Right cardiac atrium (tissue), 5 donors: ENCODE data around the gene NETO2. TPM values are rescaled to one million over a fixed set of nuclear protein-coding genes. Genes with fewer than 3 reads are reported as not detected.
"Not testable (repeated sequence)": the region's sequence is repeated elsewhere in the genome, so short reads cannot be mapped to it uniquely, and the experiment has no call there.

Source experiments
- ATAC-seq, 2 donors: fragments of 200-7000 bp; cut with Tn5 transposase; one replicate each; pipeline versions ENCODE4 v1.8.0 to v1.9.1; 2020; ENCODE audit warnings: moderate library complexity in 2 of 2, mild to moderate bottlenecking in 1 of 2
- DNase-seq, 3 donors: peaks; one replicate each; pipeline ENCODE4 v3.0.0-alpha.2; 2020
- H3K27ac ChIP-seq: one replicate; pipeline ENCODE4 v1.5.1; 2013; ENCODE audit warnings: mild to moderate bottlenecking, low read length, control low read depth, moderate library complexity
- H3K27me3 ChIP-seq: one replicate; pipeline ENCODE4 v1.6.1; 2013; ENCODE audit not compliant: control insufficient read depth, insufficient read depth
- H3K4me1 ChIP-seq: one replicate; pipeline ENCODE4 v1.6.1; 2013; ENCODE audit warnings: low read length; ENCODE audit not compliant: control insufficient read depth, insufficient read depth
- H3K4me3 ChIP-seq: one replicate; pipeline ENCODE4 v1.5.1; 2013; ENCODE audit warnings: low read length, control low read depth
- H3K9me3 ChIP-seq: one replicate; pipeline ENCODE4 v1.6.1; 2013; ENCODE audit warnings: low read length; ENCODE audit not compliant: control insufficient read depth
- WGBS: extraction: QIAGEN DNeasy Blood & Tissue Kit; methylation state at CpG from one replicate; pipeline ENCODE4 v1.1.7; 2013; 5-methylcytosine and 5-hydroxymethylcytosine counted together
- intact Hi-C, 4 donors: fragments of 100-400 bp; cut with DNase I; formaldehyde crosslinking; loops; one replicate each; pipeline versions ENCODE4 v1.11.0 to v1.14.0; 2022 to 2023
- polyA plus RNA-seq: library from polyadenylated mRNA; stranded (reverse); fragments of 200-250 nt; gene quantifications from one replicate; pipeline ENCODE4 v1.2.3, GENCODE V29; 2013
- total RNA-seq, 4 donors: library from RNA; stranded (reverse); fragmentation: NEBNext Ultra II Directional; extraction: Animal tissue kit (Norgen Biotek cat#: 25700); gene quantifications; one replicate each; pipeline ENCODE4 v1.2.1, GENCODE V29; 2021
- donor health status: healthy with polysubstance abuse.
- donor health status: DM: no; HTN: yes; CAD: no.
- donor health status: DM: no; HTN: no; CAD: no.
- donor health status: DM: no; HTN: yes; CAD: no; lungs with severe emphysema.
- donor health status: DM: yes; HTN: yes; CAD: no.

The NETO2 gene
- total and polyA plus RNA-seq, 5 donors = 0.41 to 1.8 (median 1.0) TPM

DNA sequence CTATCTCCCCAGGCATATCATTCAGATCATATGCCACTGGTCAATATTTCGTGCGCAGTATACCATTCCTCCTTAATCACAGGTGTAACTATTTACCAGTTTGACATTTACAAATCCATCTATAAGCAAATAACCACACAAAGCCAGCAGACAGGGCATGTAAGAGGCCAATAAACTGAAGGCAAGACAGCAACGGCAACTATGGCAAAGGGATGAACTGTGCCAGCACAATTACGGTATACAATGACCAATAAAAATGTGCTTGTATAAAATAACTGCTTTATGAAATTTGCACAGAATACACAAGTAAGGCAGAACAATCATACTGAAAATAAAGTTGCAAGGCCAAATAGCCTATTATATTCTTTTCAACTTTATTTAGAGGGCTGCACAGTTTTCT is 9.2 kb downstream of the NETO2 start:
- 95% methylated on average over 4 of the region's 4 CpGs for WGBS
- no peak for ATAC-seq
- intact Hi-C loops = loop anchor here in 1 of 4 donors (10.0 kb wide), 1 partner anchor 1020 kb away; the partner anchor contains the start of gene ABCC12

DNA sequence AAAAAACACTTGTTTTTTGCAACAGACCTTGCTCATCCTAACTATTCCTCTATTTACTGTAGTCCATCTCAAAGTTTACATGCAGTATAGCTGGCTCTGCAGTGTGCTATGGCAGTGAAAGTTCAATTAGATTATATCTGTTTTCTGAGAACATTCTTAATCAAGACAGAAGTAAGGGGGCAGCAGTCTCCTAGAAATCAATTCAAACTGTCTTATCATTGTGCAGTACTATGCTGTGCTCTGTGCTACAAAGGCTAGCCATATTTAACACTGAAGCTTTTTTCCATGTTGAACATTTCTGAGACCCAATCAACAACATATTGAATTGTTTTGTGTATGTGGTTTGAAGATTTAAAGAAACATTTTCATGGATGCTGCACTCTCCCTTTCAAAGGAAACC is 11.4 kb downstream of the NETO2 start:
- H3K4me3 ChIP-seq = no peak overlapping the region
- no peaks in the 10 kb centered on the region for H3K27me3 ChIP-seq
- ATAC-seq = no peak
- no peaks in the 10 kb centered on the region for H3K9me3 ChIP-seq
- no peak for DNase-seq
- no peak overlapping the region for H3K27ac ChIP-seq
- intact Hi-C loops = loop anchor here in 1 of 4 donors (10.0 kb wide), 1 partner anchor 1022 kb away; the partner anchor contains the start of gene ABCC12
- H3K4me1 ChIP-seq = no peaks in the 10 kb centered on the region

More for the DNA sequence above, 9.2 kb downstream of the NETO2 start:
- DNase-seq = no peak
- H3K4me1 ChIP-seq = no peaks in the 10 kb centered on the region
- H3K4me3 ChIP-seq = no peak overlapping the region
- H3K27me3 ChIP-seq = no peaks in the 10 kb centered on the region
- no peaks in the 10 kb centered on the region for H3K9me3 ChIP-seq
- no peak overlapping the region for H3K27ac ChIP-seq

DNA sequence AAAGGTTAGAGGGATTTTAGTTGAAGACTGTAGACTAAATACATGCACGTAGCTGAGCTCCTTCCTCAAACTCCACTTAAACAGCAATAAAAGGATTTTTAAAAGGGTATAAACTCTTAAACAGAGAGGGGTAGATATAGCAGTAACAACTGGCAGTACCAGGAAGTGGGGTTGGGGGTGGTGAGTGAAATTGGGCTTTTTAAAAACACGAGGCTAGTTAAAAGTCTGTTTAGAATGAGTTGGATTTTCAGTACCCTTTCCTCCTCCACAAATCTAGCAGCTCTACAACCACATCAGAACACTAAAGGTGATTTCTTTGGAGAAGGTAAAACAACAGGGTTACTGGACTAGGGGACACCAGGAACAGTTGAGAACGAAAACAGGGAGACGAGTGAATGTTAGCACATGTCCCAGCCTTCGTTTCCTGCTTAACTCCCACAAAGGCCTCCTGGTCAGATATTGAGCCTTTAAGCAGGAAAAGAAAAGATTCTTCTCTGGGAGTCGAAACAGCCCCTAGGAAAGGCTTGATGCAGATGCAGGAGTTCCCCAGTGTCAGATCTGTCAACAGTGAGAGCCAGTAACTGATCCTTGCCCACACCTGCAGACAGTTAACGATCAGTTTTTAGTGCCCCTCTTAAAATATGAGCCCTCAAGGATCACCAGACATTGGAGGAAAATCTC is 13.8 kb downstream of the NETO2 start:
- Histone ChIP-seq H3K4me1 (no peaks in the 10 kb centered on the region), H3K9me3 (no peaks in the 10 kb centered on the region), H3K27ac (no peak overlapping the region), H3K4me3 (no peak overlapping the region), H3K27me3 (no peaks in the 10 kb centered on the region)
- no peak for DNase-seq
- no peak for ATAC-seq
- 64% methylated on average over 7 of the region's 7 CpGs for WGBS
- intact Hi-C loops = loop anchor here in 1 of 4 donors (10.0 kb wide), 1 partner anchor 1025 kb away; the partner anchor contains the start of gene ABCC12

DNA sequence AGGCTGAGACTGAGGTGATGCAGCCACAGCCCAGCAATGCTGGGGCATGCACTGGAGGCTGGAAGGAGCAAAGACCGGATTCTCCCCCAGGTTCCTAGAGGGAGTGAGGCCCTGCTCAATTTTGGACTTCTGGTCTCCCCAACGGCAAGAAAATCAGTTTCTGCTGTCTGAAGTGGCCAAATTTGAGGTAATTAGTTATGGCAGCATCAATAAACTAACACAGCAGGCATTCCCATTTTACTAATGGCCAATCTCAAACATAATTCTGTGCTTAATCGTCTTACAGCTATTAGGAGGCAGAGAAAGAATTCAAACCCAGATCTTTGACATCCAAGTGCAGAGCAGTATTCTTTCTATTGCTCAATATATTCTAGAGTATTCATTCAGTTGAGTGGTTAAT is 16.2 kb downstream of the NETO2 start:
- ATAC-seq = no peak

DNA sequence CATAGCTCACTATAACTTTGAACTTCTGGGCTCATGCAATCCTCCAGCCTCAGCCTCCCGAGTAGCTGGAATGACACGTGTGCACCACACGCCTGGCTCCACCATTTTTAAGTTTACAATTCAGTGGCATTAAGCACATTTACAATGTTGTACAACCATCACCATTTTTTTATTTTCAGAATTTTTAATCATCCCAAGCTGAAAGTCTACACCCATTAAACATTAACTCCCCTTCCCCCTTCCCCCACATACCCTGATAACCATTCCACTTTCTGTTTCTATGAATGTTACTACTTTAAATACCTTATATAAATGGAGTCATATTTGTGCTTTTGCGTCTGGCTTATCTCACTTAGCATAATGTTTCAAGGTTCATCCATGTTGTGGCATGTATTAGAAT is 18.0 kb downstream of the NETO2 start:
- Histone ChIP-seq H3K27me3 (no peaks in the 10 kb centered on the region), H3K4me1 (no peaks in the 10 kb centered on the region), H3K9me3 (no peaks in the 10 kb centered on the region), H3K27ac (no peak overlapping the region), H3K4me3 (no peak overlapping the region)
- 93% methylated on average over 4 of the region's 4 CpGs for WGBS
- intact Hi-C loops = no loop called here
- ATAC-seq (no peak), DNase-seq (no peak)

More for the DNA sequence above, 16.2 kb downstream of the NETO2 start:
- Histone ChIP-seq H3K4me1 (no peaks in the 10 kb centered on the region), H3K27me3 (no peaks in the 10 kb centered on the region), H3K9me3 (no peaks in the 10 kb centered on the region), H3K27ac (no peak overlapping the region), H3K4me3 (no peak overlapping the region)
- DNase-seq = no peak
- WGBS = 92% methylated on average over 3 of the region's 3 CpGs
- intact Hi-C loops = no loop called here

DNA sequence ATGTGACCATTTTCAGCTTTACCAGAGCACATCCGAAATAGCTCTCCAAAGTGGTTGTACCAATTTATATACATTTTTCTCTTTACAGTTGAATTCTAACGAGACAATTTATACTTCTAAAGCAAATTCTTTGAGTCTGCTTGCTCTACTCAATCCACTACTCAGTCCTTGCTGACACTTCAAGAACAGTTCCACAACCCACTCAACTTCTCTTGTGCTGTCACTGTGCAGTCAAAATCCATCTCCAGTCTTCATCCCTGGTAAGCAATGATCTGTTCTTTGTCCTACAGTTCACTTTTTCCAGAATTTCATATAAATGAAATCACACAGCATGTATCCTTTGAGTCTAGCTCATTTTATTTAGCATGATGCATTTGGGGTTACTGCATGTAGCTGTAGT is 30.6 kb downstream of the NETO2 start:
- ATAC-seq = no peak
- WGBS = 91% methylated on average over 2 of the region's 2 CpGs
- H3K27ac ChIP-seq = no peak overlapping the region
- no peak overlapping the region for H3K4me3 ChIP-seq
- H3K27me3 ChIP-seq = no peaks in the 10 kb centered on the region
- DNase-seq = no peak
- intact Hi-C loops = no loop called here
- no peaks in the 10 kb centered on the region for H3K4me1 ChIP-seq
- no peaks in the 10 kb centered on the region for H3K9me3 ChIP-seq

DNA sequence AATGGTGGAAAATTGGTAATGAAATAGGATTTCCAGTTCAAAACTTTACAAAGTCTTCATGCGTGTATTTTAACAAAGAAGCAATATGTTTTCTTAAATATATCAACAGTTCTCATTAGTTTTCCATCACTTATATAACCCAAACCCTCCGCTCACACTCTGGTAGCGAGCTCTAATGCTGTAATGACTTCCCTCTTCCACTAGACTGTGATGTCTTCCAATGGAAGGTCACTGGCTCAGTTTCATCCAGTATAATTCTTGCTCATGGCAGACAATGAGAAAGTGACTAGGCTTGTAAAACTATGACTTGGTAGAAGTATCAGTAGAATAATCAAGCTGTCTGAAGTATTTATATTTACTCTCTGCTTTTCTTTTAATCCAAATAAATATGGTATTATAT is 32.8 kb downstream of the NETO2 start:
- no peak for ATAC-seq
- WGBS = 95% methylated on average over 3 of the region's 3 CpGs

DNA sequence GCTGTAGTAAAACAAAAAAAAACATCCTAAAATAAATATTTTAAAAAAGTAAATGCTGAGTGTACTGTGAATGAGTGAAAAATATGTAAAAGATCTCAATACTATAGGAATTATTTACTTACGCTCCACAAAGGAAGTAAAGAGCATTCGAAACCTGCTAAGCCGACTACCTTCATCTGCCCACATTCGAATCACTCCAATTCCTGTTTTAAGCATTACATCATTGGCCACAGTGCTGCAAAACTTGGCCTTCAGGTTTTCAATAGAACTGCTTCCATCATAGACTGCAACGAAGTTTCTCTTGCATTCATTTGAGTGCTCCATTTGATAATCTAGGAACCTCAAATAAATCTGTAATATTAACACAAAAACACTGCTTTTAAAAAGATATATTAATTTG is 34.4 kb downstream of the NETO2 start:
- Histone ChIP-seq H3K9me3 (no peaks in the 10 kb centered on the region), H3K27ac (no peak overlapping the region), H3K27me3 (no peaks in the 10 kb centered on the region), H3K4me3 (no peak overlapping the region), H3K4me1 (no peaks in the 10 kb centered on the region)
- intact Hi-C loops = no loop called here
- DNase-seq (no peak), ATAC-seq (no peak)
- WGBS = 82% methylated on average over 5 of the region's 5 CpGs

More for the DNA sequence above, 32.8 kb downstream of the NETO2 start:
- no peak overlapping the region for H3K4me3 ChIP-seq
- intact Hi-C loops = no loop called here
- no peaks in the 10 kb centered on the region for H3K4me1 ChIP-seq
- H3K27ac ChIP-seq = no peak overlapping the region
- H3K27me3 ChIP-seq = no peaks in the 10 kb centered on the region
- DNase-seq = no peak
- H3K9me3 ChIP-seq = no peaks in the 10 kb centered on the region

DNA sequence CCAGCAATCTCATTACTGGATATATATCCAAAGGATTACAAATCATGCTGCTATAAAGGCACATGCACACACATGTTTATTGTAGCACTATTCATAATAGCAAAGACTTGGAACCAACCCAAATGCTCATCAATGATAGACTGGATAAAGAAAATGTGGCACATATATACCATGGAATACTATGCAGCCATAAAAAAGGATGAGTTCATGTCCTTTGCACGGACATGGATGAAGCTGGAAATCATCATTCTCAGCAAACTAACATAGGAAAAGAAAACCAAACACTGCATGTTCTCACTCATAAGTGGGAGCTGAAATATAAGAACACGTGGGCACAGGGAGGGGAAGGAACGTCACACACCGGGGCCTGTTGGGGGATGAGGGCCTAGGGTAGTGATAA is 40.8 kb downstream of the NETO2 start:
- DNase-seq, intact Hi-C loops, ATAC-seq, H3K27ac ChIP-seq, H3K4me1 ChIP-seq, H3K4me3 ChIP-seq, H3K27me3 ChIP-seq, H3K9me3 ChIP-seq: not testable (repeated sequence)
- WGBS = 96% methylated on average over 4 of the region's 4 CpGs

DNA sequence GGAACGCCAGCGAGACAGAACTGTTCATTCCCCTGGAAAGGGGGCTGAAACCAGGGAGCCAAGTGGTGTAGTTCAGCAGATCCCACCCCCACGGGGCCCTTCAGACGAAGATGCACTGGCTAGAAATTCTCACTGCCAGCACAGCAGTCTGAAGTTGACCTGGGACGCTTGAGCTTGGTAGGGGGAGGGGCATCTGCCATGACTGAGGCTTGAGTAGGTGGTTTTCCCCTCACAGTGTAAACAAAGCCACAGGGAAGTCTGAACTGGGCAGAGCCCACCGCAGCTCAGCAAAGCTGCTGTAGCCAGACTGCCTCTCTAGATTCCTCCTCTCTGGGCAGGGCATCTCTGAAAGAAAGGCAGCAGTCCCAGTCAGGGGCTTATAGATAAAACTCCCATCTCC is 46.6 kb downstream of the NETO2 start:
- H3K27me3 ChIP-seq, ATAC-seq, H3K27ac ChIP-seq, H3K9me3 ChIP-seq, H3K4me3 ChIP-seq, H3K4me1 ChIP-seq, intact Hi-C loops, DNase-seq: not testable (repeated sequence)
- 72% methylated on average over 6 of the region's 6 CpGs for WGBS

DNA sequence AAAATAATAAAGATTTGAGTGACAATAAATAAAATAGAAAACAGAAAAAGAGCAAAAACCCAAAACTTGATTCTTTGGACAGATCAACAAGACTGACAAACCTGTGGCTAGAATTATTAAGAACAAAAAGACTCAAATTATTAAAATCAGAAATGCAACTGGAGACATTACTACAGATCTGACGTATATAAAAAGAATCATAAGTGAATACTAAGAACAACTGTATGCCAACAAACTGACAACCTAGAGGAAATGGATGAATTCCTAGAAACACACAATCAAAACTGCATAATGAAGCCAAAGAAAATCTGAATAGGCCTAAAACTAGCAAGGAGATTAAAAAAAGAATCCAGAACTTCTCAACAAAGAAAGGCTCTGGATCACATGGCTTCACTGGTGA is 47.4 kb downstream of the NETO2 start:
- Histone ChIP-seq H3K9me3 (no peaks in the 10 kb centered on the region), H3K4me1 (no peaks in the 10 kb centered on the region), H3K4me3 (no peak overlapping the region), H3K27me3 (no peaks in the 10 kb centered on the region), H3K27ac (no peak overlapping the region)
- ATAC-seq (no peak), DNase-seq (no peak)
- intact Hi-C loops = no loop called here
- WGBS = 85% methylated on average over 1 of the region's 1 CpG

DNA sequence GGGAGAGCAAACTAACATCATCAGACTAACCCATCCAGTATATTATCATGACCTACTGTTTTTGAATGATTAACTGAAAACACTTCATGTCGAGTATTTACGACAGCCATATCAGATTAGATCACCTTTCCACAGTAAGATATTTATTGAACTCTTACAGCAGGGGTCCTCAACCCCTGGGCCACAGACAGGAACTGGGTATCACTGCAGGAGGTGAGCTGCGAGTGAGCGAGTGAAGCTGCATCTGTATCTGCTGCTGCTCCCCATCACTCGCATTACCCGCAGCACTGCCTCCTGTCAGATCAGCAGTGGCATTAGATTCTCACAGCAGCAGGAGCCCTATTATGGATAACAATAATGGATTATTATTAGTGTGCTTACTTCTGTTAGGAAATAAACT is 59.5 kb downstream of the NETO2 start:
- H3K4me3 ChIP-seq = no peak overlapping the region
- H3K4me1 ChIP-seq = no peaks in the 10 kb centered on the region
- H3K9me3 ChIP-seq = no peaks in the 10 kb centered on the region
- no peak for ATAC-seq
- 86% methylated on average over 6 of the region's 6 CpGs for WGBS
- DNase-seq = no peak
- H3K27me3 ChIP-seq = no peaks in the 10 kb centered on the region
- intact Hi-C loops = no loop called here
- H3K27ac ChIP-seq = no peak overlapping the region
